GM19452 (cell line): ENCODE measurements around the gene MYOM3.

Experiments
- ATAC-seq: cut with Tn5 transposase; IDR thresholded peaks from one replicate; pipeline ENCODE4 v1.9.1; 2021; ENCODE audit not compliant: unreplicated experiment

MYOM3 gene

GRCh38 chr1:24098943-24099638 is 12.8 kb downstream of the MYOM3 start:
- no peak for ATAC-seq

- no peak for ATAC-seq
Observed at GRCh38 chr1:24098102-24098501, 13.8 kb downstream of the MYOM3 start.

GRCh38 chr1:24097663-24098062 is 14.3 kb downstream of the MYOM3 start:
- no peak for ATAC-seq

GRCh38 chr1:24096739-24097103 is 15.2 kb downstream of the MYOM3 start:
- ATAC-seq = no peak

GRCh38 chr1:24096009-24096738 is 15.8 kb downstream of the MYOM3 start:
- ATAC-seq = no peak

- ATAC-seq = no peak
Observed at GRCh38 chr1:24095140-24095859, 16.6 kb downstream of the MYOM3 start.

GRCh38 chr1:24094554-24094953 is 17.4 kb downstream of the MYOM3 start:
- no peak for ATAC-seq

GRCh38 chr1:24093732-24094131 is 18.2 kb downstream of the MYOM3 start:
- ATAC-seq = no peak

GRCh38 chr1:24092979-24093378 is 19.0 kb downstream of the MYOM3 start:
- no peak for ATAC-seq

- ATAC-seq = no peak
Observed at GRCh38 chr1:24091971-24092482, 19.9 kb downstream of the MYOM3 start.

GRCh38 chr1:24090736-24091135 is 21.2 kb downstream of the MYOM3 start:
- ATAC-seq = no peak

- ATAC-seq = no peak
Observed at GRCh38 chr1:24089743-24090555, 22.0 kb downstream of the MYOM3 start.

GRCh38 chr1:24089027-24089742 is 22.8 kb downstream of the MYOM3 start:
- ATAC-seq = no peak

- ATAC-seq = no peak
Observed at GRCh38 chr1:24086466-24086865, 25.5 kb downstream of the MYOM3 start.

- ATAC-seq = no peak
Observed at GRCh38 chr1:24085546-24085945, 26.4 kb downstream of the MYOM3 start.

- no peak for ATAC-seq
Observed at GRCh38 chr1:24085007-24085406, 26.9 kb downstream of the MYOM3 start.

- no peak for ATAC-seq
Observed at GRCh38 chr1:24084050-24084449, 27.9 kb downstream of the MYOM3 start.

GRCh38 chr1:24082372-24082771 is 29.6 kb downstream of the MYOM3 start:
- no peak for ATAC-seq

- no peak for ATAC-seq
Observed at GRCh38 chr1:24081190-24081589, 30.7 kb downstream of the MYOM3 start.

- no peak for ATAC-seq
Observed at GRCh38 chr1:24080131-24080530, 31.8 kb downstream of the MYOM3 start.
